Bronchial epithelial cell (primary cell): Measurements from ENCODE around the gene ZAR1. TPM values are rescaled to one million over a fixed set of nuclear protein-coding genes. Genes with fewer than 3 reads are reported as not detected.

Source experiments
- DNase-seq: peaks from one replicate; pipeline ENCODE4 v3.0.0-alpha.2; 2010; ENCODE audit warnings: low read depth
- FAIRE-seq: peaks from 2 replicates; lab custom pipeline; 2011; peaks lifted over from hg19 to GRCh38; lab: Jason Lieb, UNC
- H3K27me3 ChIP-seq: 2 replicates; pipeline ENCODE4 v1.5.1; 2011; ENCODE audit warnings: low read length; ENCODE audit not compliant: control insufficient read depth, insufficient read depth
- H3K36me3 ChIP-seq: 2 replicates; pipeline ENCODE4 v1.5.1; 2011; ENCODE audit warnings: low read length; ENCODE audit not compliant: control insufficient read depth, insufficient read depth
- H3K4me3 ChIP-seq: 2 replicates; pipeline ENCODE4 v1.5.1; 2011; ENCODE audit warnings: mild to moderate bottlenecking, low read depth, low read length, control low read depth
- total RNA-seq: library from RNA; depleted of rRNA; stranded (reverse); fragments of >200 nt; gene quantifications from 2 replicates; pipeline ENCODE4 v1.2.1, GENCODE V29; 2014
- TF ChIP-seq, protein P1 (sequence below): IDR thresholded peaks from 2 replicates; pipeline ENCODE4 v1.5.1; 2011; ENCODE audit warnings: mild to moderate bottlenecking, moderate library complexity, low read length, control low read depth, inconsistent platforms; ENCODE audit not compliant: insufficient read depth, severe bottlenecking

Gene ZAR1
- total RNA-seq, 1 donor from 2014 or later = under 0.01 TPM

GRCh38 chr4:48454591-48454990 is 35.5 kb upstream of the ZAR1 start:
- no peak for FAIRE-seq
- TF ChIP-seq, protein P1, sequence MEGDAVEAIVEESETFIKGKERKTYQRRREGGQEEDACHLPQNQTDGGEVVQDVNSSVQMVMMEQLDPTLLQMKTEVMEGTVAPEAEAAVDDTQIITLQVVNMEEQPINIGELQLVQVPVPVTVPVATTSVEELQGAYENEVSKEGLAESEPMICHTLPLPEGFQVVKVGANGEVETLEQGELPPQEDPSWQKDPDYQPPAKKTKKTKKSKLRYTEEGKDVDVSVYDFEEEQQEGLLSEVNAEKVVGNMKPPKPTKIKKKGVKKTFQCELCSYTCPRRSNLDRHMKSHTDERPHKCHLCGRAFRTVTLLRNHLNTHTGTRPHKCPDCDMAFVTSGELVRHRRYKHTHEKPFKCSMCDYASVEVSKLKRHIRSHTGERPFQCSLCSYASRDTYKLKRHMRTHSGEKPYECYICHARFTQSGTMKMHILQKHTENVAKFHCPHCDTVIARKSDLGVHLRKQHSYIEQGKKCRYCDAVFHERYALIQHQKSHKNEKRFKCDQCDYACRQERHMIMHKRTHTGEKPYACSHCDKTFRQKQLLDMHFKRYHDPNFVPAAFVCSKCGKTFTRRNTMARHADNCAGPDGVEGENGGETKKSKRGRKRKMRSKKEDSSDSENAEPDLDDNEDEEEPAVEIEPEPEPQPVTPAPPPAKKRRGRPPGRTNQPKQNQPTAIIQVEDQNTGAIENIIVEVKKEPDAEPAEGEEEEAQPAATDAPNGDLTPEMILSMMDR = no peak
- no peak overlapping the region for H3K4me3 ChIP-seq

GRCh38 chr4:48461000-48461399 is 29.1 kb upstream of the ZAR1 start:
- Histone ChIP-seq H3K36me3 (no peaks in the 10 kb centered on the region), H3K27me3 (no peaks in the 10 kb centered on the region), H3K4me3 (no peak overlapping the region)
- FAIRE-seq = peak; percentile 7
- no peak for DNase-seq
- TF ChIP-seq, protein P1 = no peak

More at GRCh38 chr4:48454591-48454990, 35.5 kb upstream of the ZAR1 start:
- DNase-seq = no peak
- H3K27me3 ChIP-seq = no peaks in the 10 kb centered on the region
- H3K36me3 ChIP-seq = no peaks in the 10 kb centered on the region

- DNase-seq = no peak
- no peak for FAIRE-seq
- Histone ChIP-seq H3K36me3 (no peaks in the 10 kb centered on the region), H3K27me3 (no peaks in the 10 kb centered on the region), H3K4me3 (no peak overlapping the region)
- TF ChIP-seq, protein P1 = no peak
These were observed 27.7 kb upstream of the ZAR1 start for GRCh38 chr4:48462363-48462762.

DNA sequence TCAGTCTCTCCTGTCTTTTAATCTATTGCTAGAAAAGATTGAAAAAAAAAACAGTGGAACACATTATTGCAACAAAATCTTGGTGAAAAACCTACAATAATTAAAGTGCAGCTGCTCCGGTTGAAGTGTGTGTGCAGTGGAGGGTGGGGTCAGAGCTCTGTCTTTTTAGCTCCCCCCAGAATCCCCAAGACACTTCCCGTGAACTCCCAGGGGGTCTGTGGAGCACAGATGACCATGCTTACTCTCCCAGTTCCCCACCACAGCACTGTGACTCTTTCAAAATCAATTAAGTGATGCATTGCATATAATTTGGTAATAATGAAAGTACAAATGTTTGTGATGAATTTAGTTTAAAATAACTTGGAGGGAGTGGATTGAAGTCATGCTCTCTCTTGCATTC is 22.6 kb upstream of the ZAR1 start:
- no peak for FAIRE-seq
- Histone ChIP-seq H3K36me3 (no peaks in the 10 kb centered on the region), H3K27me3 (peaks cover 6% of the 10 kb centered on the region), H3K4me3 (no peak overlapping the region)
- no peak for DNase-seq
- TF ChIP-seq, protein P1 = no peak

GRCh38 chr4:48467891-48468290 is 22.2 kb upstream of the ZAR1 start:
- TF ChIP-seq, protein P1 = no peak
- H3K4me3 ChIP-seq = no peak overlapping the region
- FAIRE-seq (no peak), DNase-seq (no peak)
- H3K27me3 ChIP-seq = peaks cover 6% of the 10 kb centered on the region
- no peaks in the 10 kb centered on the region for H3K36me3 ChIP-seq

- Histone ChIP-seq H3K4me3 (no peak overlapping the region), H3K36me3 (no peaks in the 10 kb centered on the region), H3K27me3 (peaks cover 6% of the 10 kb centered on the region)
- TF ChIP-seq, protein P1 = no peak
- FAIRE-seq = no peak
- no peak for DNase-seq
These were observed 19.9 kb upstream of the ZAR1 start for GRCh38 chr4:48470137-48470536.
